Naive B cell (primary cell): ENCODE measurements around the gene NPR2. TPM values are rescaled to one million over a fixed set of nuclear protein-coding genes. Genes with fewer than 3 reads are reported as not detected.
A peak's percentile ranks its signal among the peaks of the same experiment; 100 is the strongest.

Experiments
- ATAC-seq, 2 donors: fragments of 150-1000 bp; cut with Tn5 transposase; 2 replicates each; pipeline ENCODE4 v1.10.0; 2021; ENCODE audit warnings: low read depth in 2 of 2, mild to moderate bottlenecking in 2 of 2, moderate library complexity in 2 of 2
- DNase-seq: peaks from one replicate; pipeline ENCODE4 v3.0.0; 2022
- H3K27ac Mint-ChIP-seq, 6 donors: one replicate each; pipeline ENCODE4 v1.8.0; 2020 to 2022; ENCODE audit warnings: mild to moderate bottlenecking in 6 of 6, mixed read lengths in 6 of 6, moderate library complexity in 5 of 6, inconsistent platforms in 2 of 6
- H3K27me3 Mint-ChIP-seq, 3 donors: one replicate each; pipeline ENCODE4 v1.8.0; 2021 to 2022; ENCODE audit warnings: mixed read lengths in 3 of 3, mild to moderate bottlenecking in 1 of 3
- H3K36me3 Mint-ChIP-seq, 2 donors: one replicate each; pipeline ENCODE4 v1.8.0; 2020 to 2022; ENCODE audit warnings: mixed read lengths in 2 of 2, inconsistent platforms in 1 of 2, mild to moderate bottlenecking in 1 of 2
- H3K4me1 Mint-ChIP-seq, 3 donors: one replicate each; pipeline ENCODE4 v1.8.0; 2020 to 2022; ENCODE audit warnings: mixed read lengths in 3 of 3, inconsistent platforms in 1 of 3, mild to moderate bottlenecking in 1 of 3, moderate library complexity in 1 of 3
- H3K4me3 Mint-ChIP-seq, 8 donors: one replicate each; pipeline ENCODE4 v1.8.0; 2020 to 2022; ENCODE audit warnings: mild to moderate bottlenecking in 8 of 8, mixed read lengths in 8 of 8, moderate library complexity in 8 of 8, inconsistent platforms in 2 of 8
- H3K9me3 Mint-ChIP-seq, 7 donors: one replicate each; pipeline ENCODE4 v1.8.0; 2020 to 2022; ENCODE audit warnings: mixed read lengths in 7 of 7, mild to moderate bottlenecking in 5 of 7, inconsistent platforms in 2 of 7, moderate library complexity in 1 of 7
- polyA plus RNA-seq, 6 donors: library from polyadenylated mRNA; unstranded; fragments of 300-500 nt; fragmentation: Illumina TruSeq; gene quantifications; one replicate each; pipeline ENCODE4 v1.2.3, GENCODE V29; 2021; ENCODE audit warnings: low read depth in 6 of 6

Gene NPR2
- polyA plus RNA-seq, 6 donors from 2014 or later: 0.70 to 1.4 (median 0.72) TPM; not detected in 3

DNA sequence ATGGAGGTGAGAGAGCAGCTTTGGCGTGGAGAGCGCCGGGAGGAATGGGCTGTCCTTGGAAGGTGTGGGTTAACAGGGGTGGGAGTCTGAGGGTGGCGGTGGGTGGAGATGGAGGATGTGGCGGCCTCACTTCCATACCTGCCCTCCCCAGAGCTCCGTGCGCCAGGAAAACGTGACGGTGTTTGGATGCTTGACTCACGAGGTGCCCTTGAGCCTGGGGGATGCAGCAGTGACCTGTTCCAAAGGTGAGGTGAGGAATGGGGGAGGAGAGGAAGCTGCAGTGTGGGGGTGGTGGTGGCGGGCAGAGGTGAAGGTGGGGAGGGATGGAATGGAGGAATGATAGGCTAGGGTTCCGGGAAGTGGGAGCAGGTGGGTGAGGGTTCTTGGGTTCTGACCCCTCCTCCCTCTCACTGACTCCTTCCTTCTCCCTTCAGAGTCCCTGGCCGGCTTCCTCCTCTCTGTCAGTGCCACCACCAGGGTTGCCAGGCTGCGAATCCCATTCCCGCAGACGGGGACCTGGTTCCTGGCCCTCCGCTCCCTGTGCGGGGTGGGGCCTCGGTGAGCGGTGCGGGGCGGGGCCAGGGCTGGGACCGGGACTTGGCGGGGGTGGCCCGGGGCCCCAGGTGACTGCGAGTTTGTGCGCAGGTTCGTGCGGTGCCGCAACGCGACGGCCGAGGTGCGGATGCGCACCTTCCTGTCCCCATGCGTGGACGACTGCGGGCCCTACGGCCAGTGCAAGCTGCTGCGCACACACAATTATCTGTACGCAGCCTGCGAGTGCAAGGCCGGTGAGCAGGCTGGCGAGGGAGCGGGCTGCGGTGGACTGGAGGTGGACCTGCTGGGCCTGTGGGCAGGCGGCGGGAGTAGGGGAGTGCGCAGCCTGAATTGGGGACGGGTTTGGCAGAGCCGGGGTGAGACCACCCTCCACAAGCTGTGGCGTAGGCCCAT is 54.7 kb downstream of the NPR2 start:
- no peak for DNase-seq
- Mint-ChIP-seq H3K36me3 (no peaks in the 10 kb centered on the region), H3K27ac (peak overlapping the region in 4 of 6 donors; percentile 45 to 89 (median 58)), H3K9me3 (no peaks in the 10 kb centered on the region), H3K27me3 (no peaks in the 10 kb centered on the region), H3K4me1 (peaks cover 55 to 75% (median 62%) of the 10 kb centered on the region in 3 donors), H3K4me3 (peak overlapping the region in 7 of 8 donors; percentile 23 to 78 (median 62))
- ATAC-seq: no peak

GRCh38 chr9:35847792-35848572 is 56.6 kb downstream of the NPR2 start:
- H3K4me3 Mint-ChIP-seq: peak overlapping the region; percentile 0 to 82 (median 60)
- ATAC-seq (peak; percentile 68), DNase-seq (peak; percentile 66)
- peak overlapping the region in 4 of 6 donors; percentile 39 to 84 (median 69) for H3K27ac Mint-ChIP-seq
- H3K36me3 Mint-ChIP-seq: no peaks in the 10 kb centered on the region
- peaks cover 46 to 60% (median 48%) of the 10 kb centered on the region in 3 donors for H3K4me1 Mint-ChIP-seq
- H3K9me3 Mint-ChIP-seq: no peaks in the 10 kb centered on the region
- H3K27me3 Mint-ChIP-seq: no peaks in the 10 kb centered on the region

GRCh38 chr9:35852267-35852815 is 61.0 kb downstream of the NPR2 start:
- H3K9me3 Mint-ChIP-seq: no peaks in the 10 kb centered on the region
- DNase-seq (no peak), ATAC-seq (no peak)
- no peaks in the 10 kb centered on the region for H3K36me3 Mint-ChIP-seq
- H3K4me3 Mint-ChIP-seq: no peak overlapping the region
- H3K4me1 Mint-ChIP-seq: peaks cover 18 to 25% (median 22%) of the 10 kb centered on the region in 3 donors
- H3K27me3 Mint-ChIP-seq: peaks cover 0 to 15% (median 10%) of the 10 kb centered on the region in 3 donors
- peak overlapping the region in 1 of 6 donors; percentile 78 for H3K27ac Mint-ChIP-seq

DNA sequence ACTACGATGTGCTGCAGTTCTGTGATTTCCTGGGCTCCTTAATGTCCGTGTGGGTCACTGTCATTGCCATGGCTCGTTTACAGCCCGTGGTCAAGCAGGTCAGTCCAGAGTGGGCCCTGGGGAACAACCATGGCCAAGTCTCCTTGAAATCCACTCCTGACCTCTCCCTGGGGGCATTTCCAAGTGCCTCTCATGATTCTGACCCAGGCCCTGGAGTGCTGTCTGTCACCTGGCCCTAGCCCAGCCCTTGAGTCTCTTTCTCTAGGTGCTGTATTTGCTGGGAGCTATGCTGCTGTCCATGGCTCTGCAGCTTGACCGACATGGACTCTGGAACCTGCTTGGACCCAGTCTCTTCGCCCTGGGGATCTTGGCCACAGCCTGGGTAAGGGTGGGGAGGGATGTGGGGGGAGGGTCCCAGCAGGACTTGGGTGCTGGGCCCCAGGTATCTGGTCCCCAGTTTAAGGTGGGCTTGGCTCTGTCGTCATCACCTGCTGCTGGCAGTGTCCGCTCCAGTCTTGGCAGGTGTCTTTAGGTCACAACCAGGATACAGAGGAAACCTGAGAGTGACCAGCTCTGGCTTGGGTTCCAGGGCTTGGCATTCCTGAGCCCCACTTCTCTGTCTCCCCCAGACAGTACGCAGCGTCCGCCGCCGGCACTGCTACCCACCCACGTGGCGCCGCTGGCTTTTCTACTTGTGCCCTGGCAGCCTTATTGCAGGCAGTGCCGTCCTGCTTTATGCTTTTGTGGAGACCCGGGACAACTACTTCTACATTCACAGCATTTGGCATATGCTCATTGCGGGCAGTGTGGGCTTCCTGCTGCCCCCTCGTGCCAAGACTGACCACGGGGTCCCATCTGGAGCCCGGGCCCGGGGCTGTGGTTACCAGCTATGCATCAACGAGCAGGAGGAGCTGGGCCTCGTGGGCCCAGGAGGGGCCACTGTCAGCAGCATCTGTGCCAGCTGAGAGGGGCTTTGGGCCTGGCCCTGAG is 61.8 kb downstream of the NPR2 start:
- DNase-seq (no peak), ATAC-seq (no peak)
- H3K4me3 Mint-ChIP-seq: peak overlapping the region in 1 of 8 donors; percentile 3
- H3K9me3 Mint-ChIP-seq: no peaks in the 10 kb centered on the region
- peaks cover 0 to 15% (median 10%) of the 10 kb centered on the region in 3 donors for H3K27me3 Mint-ChIP-seq
- H3K27ac Mint-ChIP-seq: no peak overlapping the region
- H3K36me3 Mint-ChIP-seq: no peaks in the 10 kb centered on the region
- H3K4me1 Mint-ChIP-seq: peaks cover 10 to 17% (median 14%) of the 10 kb centered on the region in 3 donors

DNA sequence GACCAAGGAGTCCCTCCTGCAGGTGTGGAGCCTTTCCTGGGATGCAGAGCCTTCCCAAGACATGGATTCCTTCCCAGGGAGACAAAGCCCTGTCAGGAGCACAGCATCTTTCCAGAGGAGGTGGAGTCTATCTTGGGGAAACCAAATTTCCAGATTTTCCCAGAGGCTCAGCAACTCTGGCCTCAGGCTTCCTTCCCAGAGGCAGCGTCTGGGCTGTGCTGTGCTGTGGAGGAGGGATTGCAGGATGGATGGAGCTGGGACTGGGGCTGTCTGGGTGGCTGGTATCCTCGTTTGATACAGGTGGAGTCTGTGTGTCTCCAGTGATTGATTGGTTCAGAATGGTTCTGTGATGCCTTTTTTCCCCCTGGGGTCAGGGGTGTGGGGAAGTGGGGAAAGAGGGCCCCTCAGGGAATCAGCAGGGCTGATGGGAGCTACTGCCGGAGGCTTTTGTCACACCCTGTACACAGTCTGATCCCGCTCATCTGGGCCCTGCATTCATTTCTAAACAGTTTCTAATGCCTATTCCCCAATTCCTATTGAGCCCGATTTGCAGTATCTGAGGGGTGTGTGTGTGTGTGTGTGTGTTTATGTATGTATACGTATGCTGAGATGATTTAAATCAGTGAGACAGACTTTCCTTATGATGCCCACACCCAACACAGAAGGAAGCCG is 62.8 kb downstream of the NPR2 start:
- no peak for ATAC-seq
- no peak for DNase-seq
- Mint-ChIP-seq H3K27me3 (peaks cover 0 to 15% (median 10%) of the 10 kb centered on the region in 3 donors), H3K4me3 (no peak overlapping the region), H3K4me1 (peaks cover 3 to 15% (median 4%) of the 10 kb centered on the region in 3 donors), H3K9me3 (no peaks in the 10 kb centered on the region), H3K27ac (no peak overlapping the region), H3K36me3 (no peaks in the 10 kb centered on the region)

- H3K36me3 Mint-ChIP-seq: no peaks in the 10 kb centered on the region
- peaks cover 3 to 17% (median 7%) of the 10 kb centered on the region in 3 donors for H3K4me1 Mint-ChIP-seq
- H3K27ac Mint-ChIP-seq: peak overlapping the region in 1 of 6 donors; percentile 41
- peaks cover 5 to 19% (median 16%) of the 10 kb centered on the region in 3 donors for H3K27me3 Mint-ChIP-seq
- DNase-seq (no peak), ATAC-seq (no peak)
- no peak overlapping the region for H3K4me3 Mint-ChIP-seq
- no peaks in the 10 kb centered on the region for H3K9me3 Mint-ChIP-seq
These were observed 64.8 kb downstream of the NPR2 start for GRCh38 chr9:35856206-35856605.

DNA sequence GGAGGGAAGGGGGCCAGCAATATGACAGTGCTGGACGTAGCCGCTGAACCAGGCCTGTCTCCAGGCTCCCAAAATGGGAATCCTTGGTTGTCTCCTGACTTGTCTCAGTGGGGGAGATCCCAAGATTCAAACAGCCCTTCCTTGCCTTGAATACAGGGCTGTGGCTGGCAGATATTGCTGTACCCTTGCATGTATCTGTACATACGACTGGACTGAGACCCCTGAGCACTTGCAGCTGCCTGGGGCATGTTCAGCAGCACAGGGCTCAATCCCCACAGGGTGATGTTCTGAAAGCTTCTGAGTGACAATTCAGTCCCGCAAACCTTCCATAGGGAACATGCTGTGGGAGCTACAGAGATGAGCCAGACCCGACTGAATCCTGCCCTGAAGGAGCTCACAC is 65.5 kb downstream of the NPR2 start:
- Mint-ChIP-seq H3K9me3 (no peaks in the 10 kb centered on the region), H3K4me3 (no peak overlapping the region), H3K27ac (no peak overlapping the region), H3K36me3 (no peaks in the 10 kb centered on the region), H3K27me3 (peaks cover 9 to 26% (median 23%) of the 10 kb centered on the region in 3 donors), H3K4me1 (peaks cover 3 to 21% (median 7%) of the 10 kb centered on the region in 3 donors)
- DNase-seq (no peak), ATAC-seq (no peak)

- peaks cover 0 to 17% (median 7%) of the 10 kb centered on the region in 3 donors for H3K4me1 Mint-ChIP-seq
- no peak overlapping the region for H3K4me3 Mint-ChIP-seq
- H3K36me3 Mint-ChIP-seq: no peaks in the 10 kb centered on the region
- H3K27me3 Mint-ChIP-seq: peaks cover 13 to 38% (median 35%) of the 10 kb centered on the region in 3 donors
- no peaks in the 10 kb centered on the region for H3K9me3 Mint-ChIP-seq
- DNase-seq: no peak
- no peak for ATAC-seq
- peak overlapping the region in 1 of 6 donors; percentile 59 for H3K27ac Mint-ChIP-seq
These were observed 67.1 kb downstream of the NPR2 start for GRCh38 chr9:35858458-35858857.

Other genes with a start within 250 kb of the NPR2 start
- 10 to 100 TPM in 1 of 6 donors, 1 to 10 TPM in 5; 3.0 to 18.8 (median 6.8) TPM for gene TESK1, start 186.3 kb upstream of the NPR2 start, polyA plus RNA-seq
- 100 to 1,000 TPM; 293 to 418 (median 315) TPM for gene CD72, start 173.2 kb upstream of the NPR2 start, polyA plus RNA-seq
- 100 to 1,000 TPM in 1 of 6 donors, 10 to 100 TPM in 5; 56.8 to 107 (median 73.5) TPM for gene SIT1, start 140.7 kb upstream of the NPR2 start, polyA plus RNA-seq
- gene RMRP, start 133.6 kb upstream of the NPR2 start, polyA plus RNA-seq: 10 to 100 TPM in 4 of 6 donors, not detected in 2; 41.0 to 72.3 (median 56.5) TPM
- gene CCDC107, start 133.3 kb upstream of the NPR2 start, polyA plus RNA-seq: 10 to 100 TPM; 42.7 to 60.2 (median 51.5) TPM
- gene ARHGEF39, start 126.4 kb upstream of the NPR2 start, polyA plus RNA-seq: 1 to 10 TPM in 5 of 6 donors, under 1 TPM in 1; 0.90 to 4.0 (median 2.4) TPM
- not detected for gene CA9, start 117.7 kb upstream of the NPR2 start, polyA plus RNA-seq
- gene TPM2, start 101.7 kb upstream of the NPR2 start, polyA plus RNA-seq: under 1 TPM in 1 of 6 donors, not detected in 5; 0.52 TPM
- 100 to 1,000 TPM in 1 of 6 donors, 10 to 100 TPM in 5; 15.6 to 128 (median 42.4) TPM for gene TLN1, start 59.4 kb upstream of the NPR2 start, polyA plus RNA-seq
- gene CREB3, start 58.9 kb upstream of the NPR2 start, polyA plus RNA-seq: 10 to 100 TPM; 24.8 to 41.0 (median 33.2) TPM
- gene GBA2, start 42.4 kb upstream of the NPR2 start, polyA plus RNA-seq: 10 to 100 TPM; 31.7 to 49.1 (median 39.0) TPM
- gene RGP1, start 42.3 kb upstream of the NPR2 start, polyA plus RNA-seq: 10 to 100 TPM in 1 of 6 donors, 1 to 10 TPM in 5; 1.9 to 14.2 (median 6.9) TPM
- gene MSMP, start 37.3 kb upstream of the NPR2 start, polyA plus RNA-seq: 1 to 10 TPM in 5 of 6 donors, not detected in 1; 2.1 to 7.2 (median 3.6) TPM
- gene SPAG8, start 20.7 kb downstream of the NPR2 start, polyA plus RNA-seq: 1 to 10 TPM in 5 of 6 donors, not detected in 1; 1.2 to 1.7 (median 1.5) TPM
- gene HINT2, start 23.5 kb downstream of the NPR2 start, polyA plus RNA-seq: 100 to 1,000 TPM in 1 of 6 donors, 10 to 100 TPM in 5; 69.4 to 109 (median 79.0) TPM
- gene FAM221B, start 37.1 kb downstream of the NPR2 start, polyA plus RNA-seq: not detected
- gene TMEM8B, start 37.6 kb downstream of the NPR2 start, polyA plus RNA-seq: 1 to 10 TPM; 1.7 to 3.3 (median 2.3) TPM
- not detected for gene OR13J1, start 78.8 kb downstream of the NPR2 start, polyA plus RNA-seq
- not detected for gene HRCT1, start 114.6 kb downstream of the NPR2 start, polyA plus RNA-seq
- not detected for gene SPAAR, start 117.9 kb downstream of the NPR2 start, polyA plus RNA-seq
- gene OR2S2, start 166.6 kb downstream of the NPR2 start, polyA plus RNA-seq: not detected
- gene RECK, start 245.3 kb downstream of the NPR2 start, polyA plus RNA-seq: 10 to 100 TPM in 4 of 6 donors, 1 to 10 TPM in 2; 7.9 to 14.2 (median 11.2) TPM